ENCODE data around the gene GDF10. TPM values are rescaled to one million over a fixed set of nuclear protein-coding genes. Genes with fewer than 3 reads are reported as not detected.

GDF10 gene
- total and polyA plus RNA-seq, 2 experiments from 2014 or later = 2.5 to 5.7 TPM

DNA sequence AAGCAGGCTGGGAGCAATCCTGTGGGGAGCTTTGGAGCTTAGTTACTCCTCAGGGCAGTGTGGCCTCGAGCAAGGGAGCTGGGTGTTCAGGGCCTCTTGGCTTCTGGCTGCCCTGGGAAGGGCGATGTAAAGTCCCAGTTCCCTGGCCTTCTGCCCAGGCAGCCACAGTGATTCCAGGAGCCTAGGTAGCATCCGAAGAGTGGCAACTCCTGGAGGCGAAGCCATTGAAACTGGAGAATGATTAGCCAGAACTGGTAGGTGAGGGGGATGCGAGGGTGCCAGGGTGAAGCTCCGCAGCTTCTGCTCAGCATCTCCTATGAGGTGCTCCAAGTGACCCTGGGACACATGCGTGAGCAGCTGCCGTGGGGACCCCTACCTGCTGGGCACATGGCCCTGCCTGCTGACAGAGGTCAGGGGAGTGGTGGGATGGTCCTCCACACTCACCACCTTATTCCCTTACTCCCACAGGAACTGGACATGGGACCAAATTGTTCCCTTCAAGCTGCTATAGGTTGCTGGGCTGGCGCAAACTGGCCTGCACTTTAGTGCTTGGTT, 14.5 kb downstream of the GDF10 start:
- 94% methylated on average over 9 of the region's 9 CpGs for WGBS (ENCODE audit: low lambda C conversion rate, missing lambda C conversion rate)
- H4K20me1 ChIP-seq (ENCODE audit: insufficient read depth, poor library complexity, severe bottlenecking) = no peaks in the 10 kb centered on the region
- H3K4me3 ChIP-seq = no peak overlapping the region
- no peaks in the 10 kb centered on the region for H3K9me2 ChIP-seq (replicated peaks; ENCODE audit: insufficient read depth)
- H3K36me3 ChIP-seq (replicated peaks; ENCODE audit: insufficient read depth, low read depth) = no peaks in the 10 kb centered on the region
- H2AFZ ChIP-seq = no peak overlapping the region
- no peaks in the 10 kb centered on the region for H3K4me1 ChIP-seq (ENCODE audit: insufficient read depth)
- no peaks in the 10 kb centered on the region for H3K79me2 ChIP-seq
- no peaks in the 10 kb centered on the region for H3K9me3 ChIP-seq (ENCODE audit: low read depth)
- TF ChIP-seq, protein P1, sequence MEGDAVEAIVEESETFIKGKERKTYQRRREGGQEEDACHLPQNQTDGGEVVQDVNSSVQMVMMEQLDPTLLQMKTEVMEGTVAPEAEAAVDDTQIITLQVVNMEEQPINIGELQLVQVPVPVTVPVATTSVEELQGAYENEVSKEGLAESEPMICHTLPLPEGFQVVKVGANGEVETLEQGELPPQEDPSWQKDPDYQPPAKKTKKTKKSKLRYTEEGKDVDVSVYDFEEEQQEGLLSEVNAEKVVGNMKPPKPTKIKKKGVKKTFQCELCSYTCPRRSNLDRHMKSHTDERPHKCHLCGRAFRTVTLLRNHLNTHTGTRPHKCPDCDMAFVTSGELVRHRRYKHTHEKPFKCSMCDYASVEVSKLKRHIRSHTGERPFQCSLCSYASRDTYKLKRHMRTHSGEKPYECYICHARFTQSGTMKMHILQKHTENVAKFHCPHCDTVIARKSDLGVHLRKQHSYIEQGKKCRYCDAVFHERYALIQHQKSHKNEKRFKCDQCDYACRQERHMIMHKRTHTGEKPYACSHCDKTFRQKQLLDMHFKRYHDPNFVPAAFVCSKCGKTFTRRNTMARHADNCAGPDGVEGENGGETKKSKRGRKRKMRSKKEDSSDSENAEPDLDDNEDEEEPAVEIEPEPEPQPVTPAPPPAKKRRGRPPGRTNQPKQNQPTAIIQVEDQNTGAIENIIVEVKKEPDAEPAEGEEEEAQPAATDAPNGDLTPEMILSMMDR (IDR thresholded peaks at IDR 0.05; ENCODE audit: poor library complexity) = no peak
- TF ChIP-seq EZH2 (IDR thresholded peaks at IDR 0.05; ENCODE audit: borderline replicate concordance) = no peak
- no peak for TF ChIP-seq EZH2phosphoT487 (IDR thresholded peaks at IDR 0.05; ENCODE audit: low read depth, severe bottlenecking, unreplicated experiment)
- DNase-seq (ENCODE audit: low spot score) = no peak
- no peak overlapping the region for H3K27ac ChIP-seq
- H3K4me2 ChIP-seq = no peak overlapping the region
- no peaks in the 10 kb centered on the region for H3K27me3 ChIP-seq

DNA sequence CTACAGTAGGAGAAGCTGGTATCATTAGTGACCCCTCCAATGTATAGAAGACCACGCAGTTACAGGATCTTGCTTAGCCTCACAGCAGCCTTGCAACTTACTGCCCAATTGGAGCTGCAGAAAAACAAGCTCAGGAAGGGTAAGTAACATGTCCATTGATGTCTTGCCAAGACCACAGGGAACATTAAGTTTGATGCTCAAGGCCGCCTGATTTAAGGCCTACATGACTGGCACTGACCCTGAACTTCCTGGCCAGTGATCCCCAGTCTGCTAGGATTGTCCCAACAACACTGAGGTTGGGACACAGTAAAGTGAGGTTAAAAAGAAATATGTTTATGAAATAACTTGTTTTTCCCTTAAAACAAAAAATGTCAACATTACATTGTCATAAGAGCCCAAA, 15.4 kb downstream of the GDF10 start:
- Histone ChIP-seq H3K4me3 (no peak overlapping the region), H3K27ac (no peak overlapping the region), H3K9me3 (ENCODE audit: low read depth) (no peaks in the 10 kb centered on the region), H3K27me3 (no peaks in the 10 kb centered on the region), H3K36me3 (replicated peaks; ENCODE audit: insufficient read depth, low read depth) (no peaks in the 10 kb centered on the region), H2AFZ (no peak overlapping the region), H3K9me2 (replicated peaks; ENCODE audit: insufficient read depth) (no peaks in the 10 kb centered on the region), H4K20me1 (ENCODE audit: insufficient read depth, poor library complexity, severe bottlenecking) (no peaks in the 10 kb centered on the region), H3K4me1 (ENCODE audit: insufficient read depth) (no peaks in the 10 kb centered on the region), H3K4me2 (no peak overlapping the region), H3K79me2 (no peaks in the 10 kb centered on the region)
- WGBS (ENCODE audit: low lambda C conversion rate, missing lambda C conversion rate) = 95% methylated on average over 2 of the region's 2 CpGs
- no peak for DNase-seq (ENCODE audit: low spot score)
- TF ChIP-seq, protein P1 (IDR thresholded peaks at IDR 0.05; ENCODE audit: poor library complexity) = no peak
- TF ChIP-seq EZH2 (IDR thresholded peaks at IDR 0.05; ENCODE audit: borderline replicate concordance) = no peak
- no peak for TF ChIP-seq EZH2phosphoT487 (IDR thresholded peaks at IDR 0.05; ENCODE audit: low read depth, severe bottlenecking, unreplicated experiment)

DNA sequence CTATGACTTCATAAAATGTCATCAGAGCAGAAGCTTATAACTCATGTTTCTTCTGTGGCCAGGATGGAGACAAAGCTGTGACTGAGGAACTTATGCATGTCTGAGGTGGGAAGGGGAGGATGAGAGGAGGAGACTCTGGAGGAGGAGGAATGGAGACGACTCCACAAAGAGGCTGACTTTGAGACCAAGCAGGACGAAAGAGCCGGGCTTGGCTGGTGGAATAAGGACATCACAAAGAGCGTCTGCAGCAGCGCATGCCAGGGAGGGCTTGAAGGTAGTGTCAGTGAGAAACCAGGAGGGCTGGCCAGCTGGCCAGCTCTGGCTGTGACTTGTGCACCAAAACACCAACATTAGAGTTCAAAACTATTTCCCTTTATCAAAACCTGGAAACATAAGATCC, 16.1 kb downstream of the GDF10 start:
- no peaks in the 10 kb centered on the region for H3K9me2 ChIP-seq (replicated peaks; ENCODE audit: insufficient read depth)
- H3K79me2 ChIP-seq = no peaks in the 10 kb centered on the region
- H3K4me1 ChIP-seq (ENCODE audit: insufficient read depth) = no peaks in the 10 kb centered on the region

More for the DNA sequence above, 16.1 kb downstream of the GDF10 start:
- H3K4me3 ChIP-seq = no peak overlapping the region
- no peak for DNase-seq (ENCODE audit: low spot score)
- no peak overlapping the region for H3K4me2 ChIP-seq
- no peaks in the 10 kb centered on the region for H3K36me3 ChIP-seq (replicated peaks; ENCODE audit: insufficient read depth, low read depth)
- H3K9me3 ChIP-seq (ENCODE audit: low read depth) = no peaks in the 10 kb centered on the region
- H4K20me1 ChIP-seq (ENCODE audit: insufficient read depth, poor library complexity, severe bottlenecking) = no peaks in the 10 kb centered on the region
- TF ChIP-seq, protein P1 (IDR thresholded peaks at IDR 0.05; ENCODE audit: poor library complexity) = no peak
- TF ChIP-seq EZH2 (IDR thresholded peaks at IDR 0.05; ENCODE audit: borderline replicate concordance) = no peak
- no peak for TF ChIP-seq EZH2phosphoT487 (IDR thresholded peaks at IDR 0.05; ENCODE audit: low read depth, severe bottlenecking, unreplicated experiment)
- no peak overlapping the region for H3K27ac ChIP-seq
- H3K27me3 ChIP-seq = no peaks in the 10 kb centered on the region
- WGBS (ENCODE audit: low lambda C conversion rate, missing lambda C conversion rate) = 74% methylated on average over 5 of the region's 5 CpGs
- no peak overlapping the region for H2AFZ ChIP-seq
